Measurements from ENCODE around the gene HNF4A. TPM values are rescaled to one million over a fixed set of nuclear protein-coding genes. Genes with fewer than 3 reads are reported as not detected.

The HNF4A gene
- total and polyA plus RNA-seq, 2 of the 13 experiments (the other 11 are each of a cell fraction or from before 2014, with no cell fraction given), result 80.9 to 169 TPM

GRCh38 chr20:44419131-44419844, 63.8 kb downstream of the HNF4A start (continued):
- TF ChIP-seq ZBTB4 (CRISPR knock-in tag; IDR thresholded peaks at IDR 0.05; ENCODE audit: borderline replicate concordance), result no peak
- TF ChIP-seq KAT7 (CRISPR knock-in tag; IDR thresholded peaks at IDR 0.05; ENCODE audit: borderline replicate concordance), result peak; percentile 92
- peak; percentile 64 for TF ChIP-seq SIX4 (CRISPR knock-in tag; IDR thresholded peaks at IDR 0.05)
- peak; percentile 27; the same call in 1 of the 2 replicates for TF ChIP-seq POLR2AphosphoS5 (IDR thresholded peaks at IDR 0.05; ENCODE audit: low read depth, low read length)
- peak; percentile 45; the same call in 1 of the 3 replicates for TF ChIP-seq MXI1 (IDR thresholded peaks at IDR 0.05; ENCODE audit: borderline replicate concordance, low read depth, low read length)
- no peak for TF ChIP-seq ZNF430 (CRISPR knock-in tag; IDR thresholded peaks at IDR 0.05)
- TF ChIP-seq EED (CRISPR knock-in tag; IDR thresholded peaks at IDR 0.05), result peak; percentile 67; the same call in 1 of the 2 replicates
- TF ChIP-seq ZNF18 (CRISPR knock-in tag; IDR thresholded peaks at IDR 0.05; ENCODE audit: insufficient replicate concordance), result peak; percentile 64
- no peak for TF ChIP-seq CCDC6 (CRISPR knock-in tag; IDR thresholded peaks at IDR 0.05)
- no peak for TF ChIP-seq MBNL3 (CRISPR knock-in tag; conservative IDR thresholded peaks at IDR 0.05)
- peak; percentile 42 for TF ChIP-seq TBX3 (IDR thresholded peaks at IDR 0.05; ENCODE audit: borderline replicate concordance)
- no peak for TF ChIP-seq ZNF326 (CRISPR knock-in tag; IDR thresholded peaks at IDR 0.05; ENCODE audit: borderline replicate concordance)
- TF ChIP-seq GPN1 (CRISPR knock-in tag; IDR thresholded peaks at IDR 0.05; ENCODE audit: borderline replicate concordance), result no peak
- no peak for TF ChIP-seq GPBP1L1 (CRISPR knock-in tag; IDR thresholded peaks at IDR 0.05)
- no peak for TF ChIP-seq SRF (IDR thresholded peaks at IDR 0.05; ENCODE audit: low read depth, low read length)
- TF ChIP-seq PAXIP1 (CRISPR knock-in tag; conservative IDR thresholded peaks at IDR 0.05), result peak; percentile 96
- no peak for TF ChIP-seq ZC3H13 (CRISPR knock-in tag; IDR thresholded peaks at IDR 0.05)
- no peak for TF ChIP-seq NFIB (CRISPR knock-in tag; IDR thresholded peaks at IDR 0.05; ENCODE audit: borderline replicate concordance)
